Measurements from ENCODE around the gene SDCCAG8.

The SDCCAG8 gene

GRCh38 chr1:243254927-243255790 is 682 bp upstream of the SDCCAG8 start, which contains the start of gene CEP170:
Gene CEP170, minus strand, starts transcription at chr1:243255281. Its CDS starts 30,001 bp downstream, at chr1:243225280.
- peak; percentile 88 to 90 for DNase-seq

GRCh38 chr1:243256590-243256989 is 749 bp downstream of the SDCCAG8 start:
- no peak for DNase-seq

- DNase-seq = no peak
Observed at GRCh38 chr1:243257189-243257588, 1.3 kb downstream of the SDCCAG8 start.

DNA sequence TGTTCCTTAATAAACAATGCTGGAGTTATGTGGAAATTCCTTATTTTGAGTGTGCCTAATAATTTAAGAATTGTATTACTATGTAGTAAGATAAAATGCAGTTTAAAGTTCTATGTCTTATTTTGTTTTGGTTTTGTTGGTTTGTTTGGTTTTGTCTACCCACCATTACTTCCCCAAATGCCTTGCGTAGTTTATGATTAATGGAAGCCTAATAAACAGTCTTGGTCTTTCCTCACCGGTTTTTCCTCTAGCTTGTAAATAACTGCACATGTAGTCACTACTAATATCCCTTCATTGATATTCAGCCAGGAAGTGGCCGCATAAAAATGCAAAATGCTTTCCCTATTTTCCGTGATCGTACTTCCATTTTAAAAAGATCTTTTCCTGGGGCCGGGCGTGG is 2.9 kb downstream of the SDCCAG8 start:
- no peak for DNase-seq

DNA sequence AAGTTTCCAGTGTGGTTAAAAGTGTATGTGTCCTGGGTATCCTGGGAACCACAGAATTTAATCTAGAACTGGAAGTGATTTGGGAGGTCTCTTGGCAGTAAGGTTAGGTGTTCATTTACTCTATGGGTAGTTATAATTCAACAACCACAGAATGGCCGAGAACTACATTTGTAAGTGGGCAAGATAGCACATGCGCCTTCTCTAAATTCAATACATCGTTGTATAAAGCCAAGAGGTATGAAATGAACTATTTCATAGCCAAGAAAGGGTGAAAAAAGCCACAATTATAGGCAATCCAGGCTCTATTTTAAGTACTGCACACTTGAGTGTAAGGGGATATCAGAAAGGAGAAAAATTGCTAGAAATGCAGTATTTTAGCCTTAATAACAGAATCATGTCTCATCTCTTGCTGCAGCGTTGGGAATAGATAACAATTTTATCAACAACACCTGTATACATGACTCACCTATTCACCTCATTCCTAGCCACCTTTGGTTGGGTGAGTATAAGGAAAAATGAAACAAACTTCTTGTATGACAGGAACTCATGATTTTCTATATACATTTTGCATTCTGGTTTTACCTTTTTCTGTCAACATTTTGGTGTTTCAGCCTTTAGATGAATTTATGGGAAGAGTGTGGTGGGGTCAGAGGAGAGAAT is 4.5 kb downstream of the SDCCAG8 start:
- DNase-seq = no peak

- no peak for DNase-seq
Observed at GRCh38 chr1:243261390-243261789, 5.5 kb downstream of the SDCCAG8 start.

GRCh38 chr1:243264717-243265116 is 8.9 kb downstream of the SDCCAG8 start:
- DNase-seq = no peak

GRCh38 chr1:243266231-243266630 is 10.4 kb downstream of the SDCCAG8 start:
- DNase-seq = no peak

DNA sequence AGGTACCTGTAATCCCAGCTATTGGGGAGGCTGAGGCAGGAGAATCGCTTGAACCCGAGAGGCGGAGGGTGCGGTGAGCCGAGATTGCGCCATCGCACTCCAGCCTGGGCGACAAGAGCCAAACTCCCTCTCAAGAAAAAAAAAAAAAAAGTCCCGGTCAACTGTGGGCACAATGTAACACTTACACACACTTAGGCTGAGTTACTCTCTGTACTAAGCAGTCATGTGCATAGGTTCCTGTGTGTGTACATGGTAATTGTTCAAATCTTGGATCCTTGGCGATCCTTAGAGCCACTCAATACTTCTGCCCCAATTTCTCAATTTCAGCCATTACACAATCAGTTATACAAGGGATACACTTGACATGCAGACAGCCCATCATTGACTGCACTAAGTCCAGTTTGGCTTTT is 11.6 kb downstream of the SDCCAG8 start:
- no peak for DNase-seq

DNA sequence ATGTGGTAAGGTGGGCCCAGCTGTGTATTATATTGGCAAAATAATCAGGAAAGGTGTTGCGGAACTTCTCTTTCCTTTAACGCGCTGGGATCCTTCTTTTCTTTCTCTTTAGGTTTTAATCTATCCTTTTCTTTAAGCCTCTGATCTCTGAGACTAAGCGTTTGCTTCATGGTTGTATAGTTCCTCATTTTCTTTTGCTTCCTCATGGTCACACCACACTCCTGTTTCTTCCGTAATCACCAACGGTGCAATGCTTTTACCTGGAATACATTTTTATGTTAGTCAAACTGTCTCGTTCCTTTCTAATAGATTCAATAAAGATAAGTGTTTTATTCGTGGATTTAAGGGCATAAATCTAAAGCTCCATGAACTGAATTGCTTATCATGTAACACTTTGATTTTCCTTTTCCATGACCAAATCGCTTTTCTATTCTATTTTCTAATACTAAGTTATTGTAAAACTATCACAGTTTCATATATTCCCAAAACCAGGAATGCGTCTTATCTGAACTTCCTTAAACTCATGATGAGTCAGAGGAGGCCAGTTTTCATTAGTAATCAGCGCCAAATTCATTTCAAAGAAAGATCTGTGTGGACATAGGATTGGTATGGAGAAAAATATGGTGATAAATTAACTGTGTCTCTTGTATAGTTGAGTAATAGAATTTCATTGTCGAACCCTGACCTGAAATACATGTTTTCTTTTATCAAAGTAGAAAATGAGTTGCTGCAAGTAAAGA is 12.2 kb downstream of the SDCCAG8 start:
- no peak for DNase-seq

DNA sequence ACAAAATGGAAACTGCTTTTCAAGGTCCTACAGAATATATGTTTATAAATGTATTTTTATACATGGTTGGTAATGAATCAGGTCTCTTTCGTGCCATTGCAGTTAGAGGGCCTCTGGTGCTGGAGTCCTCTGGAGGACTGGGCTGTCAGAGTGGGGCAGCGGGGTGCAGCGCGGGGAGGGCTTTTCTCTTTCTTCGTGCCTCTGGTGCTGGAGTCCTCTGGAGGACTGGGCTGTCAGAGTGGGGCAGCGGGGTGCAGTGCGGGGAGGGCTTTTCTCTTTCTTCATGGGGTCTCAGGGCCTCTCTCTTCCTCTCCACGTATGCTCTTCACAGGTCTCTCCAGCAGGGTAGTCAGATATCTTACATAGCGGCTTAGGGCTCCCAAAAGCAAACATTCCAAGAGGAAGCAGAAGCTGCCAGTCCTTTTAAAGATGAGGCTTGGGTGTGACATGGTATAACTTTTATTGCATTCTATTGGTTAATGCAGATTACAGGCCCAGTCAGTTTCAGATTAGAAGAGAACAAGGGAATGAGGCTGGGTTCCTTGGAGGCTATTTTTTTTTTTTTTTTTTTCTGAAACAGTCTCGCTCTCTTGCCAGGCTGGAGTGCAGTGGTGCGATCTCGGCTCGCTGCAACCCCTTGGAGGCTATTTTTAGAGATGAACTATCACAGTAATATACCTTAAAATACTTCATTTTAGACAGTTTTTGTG is 13.1 kb downstream of the SDCCAG8 start:
- no peak for DNase-seq

GRCh38 chr1:243269461-243269801 is 13.6 kb downstream of the SDCCAG8 start:
- no peak for DNase-seq

- no peak for DNase-seq
Observed at GRCh38 chr1:243270097-243270864, 14.4 kb downstream of the SDCCAG8 start.

GRCh38 chr1:243271996-243272395 is 16.2 kb downstream of the SDCCAG8 start:
- no peak for DNase-seq

DNA sequence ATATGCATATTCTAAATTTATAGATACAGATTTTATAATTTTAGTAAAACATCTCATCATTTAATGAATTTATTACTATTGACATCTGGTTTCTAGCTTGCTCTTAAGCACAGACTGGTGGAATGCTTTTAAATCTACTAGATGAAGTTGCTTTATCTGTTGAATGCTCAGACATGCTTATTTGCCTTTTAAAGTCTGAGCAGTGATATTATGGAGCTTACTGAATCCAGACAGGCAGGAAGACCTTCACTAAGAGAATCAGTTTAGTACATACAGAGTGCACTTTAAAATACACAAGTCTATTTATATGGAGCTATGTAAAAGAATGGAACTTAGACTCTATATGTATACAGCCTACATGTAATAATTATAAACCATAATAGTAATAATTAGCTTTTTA is 16.6 kb downstream of the SDCCAG8 start:
- DNase-seq = no peak

- no peak for DNase-seq
Observed at GRCh38 chr1:243273506-243273905, 17.7 kb downstream of the SDCCAG8 start.

GRCh38 chr1:243273945-243274344 is 18.1 kb downstream of the SDCCAG8 start:
- no peak for DNase-seq

GRCh38 chr1:243275316-243275715 is 19.5 kb downstream of the SDCCAG8 start:
- no peak for DNase-seq

- no peak for DNase-seq
Observed at GRCh38 chr1:243280571-243281129, 24.8 kb downstream of the SDCCAG8 start.

DNA sequence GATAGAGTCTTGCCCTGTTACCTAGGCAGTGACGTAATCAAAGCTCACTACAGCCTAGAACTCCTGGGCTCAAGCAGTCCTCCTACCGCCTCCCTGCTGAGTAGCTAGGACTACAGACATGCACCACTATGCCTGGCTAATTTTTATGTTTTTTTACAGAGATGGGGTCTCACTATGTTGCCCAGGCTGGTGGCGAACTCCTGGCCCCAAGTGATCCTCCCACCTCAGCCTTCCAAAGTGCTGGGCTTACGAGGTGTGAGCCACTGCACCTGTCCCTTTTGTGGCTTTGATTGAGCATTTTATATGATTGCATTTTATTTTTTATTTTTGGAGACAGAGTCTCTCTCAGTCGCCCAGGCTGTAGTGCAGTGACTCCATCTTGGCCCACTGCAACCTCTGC is 25.8 kb downstream of the SDCCAG8 start:
- no peak for DNase-seq

GRCh38 chr1:243286409-243287122 is 30.7 kb downstream of the SDCCAG8 start:
- no peak for DNase-seq
